H1 (cell line): ENCODE results near the gene PMEPA1.

ENCODE experiments used
- BCL11A ChIP-seq, 2 experiments: IDR thresholded peaks; one replicate each; pipeline ENCODE4 v1.6.1; 2011; ENCODE audit warnings: low read depth in 2 of 2, low read length in 2 of 2, mild to moderate bottlenecking in 2 of 2
- EP300 ChIP-seq, 2 experiments: IDR thresholded peaks; 1 replicate in 1 of 2; 2 replicates in 1 of 2; pipeline ENCODE4 v1.6.1; 2011 to 2012; ENCODE audit warnings: low read depth in 2 of 2, low read length in 2 of 2, mild to moderate bottlenecking in 2 of 2, borderline replicate concordance in 1 of 2, inconsistent platforms in 1 of 2, moderate library complexity in 1 of 2
- EZH2 ChIP-seq: fragments of 200-600 bp; sonication (generic); IDR thresholded peaks from 2 replicates; pipeline ENCODE4 v1.7.1; 2012; ENCODE audit warnings: low read depth, mild to moderate bottlenecking, moderate library complexity, low read length, inconsistent platforms; ENCODE audit not compliant: severe bottlenecking
- POLR2A ChIP-seq, 2 experiments: IDR thresholded peaks; 1 replicate in 1 of 2; 2 replicates in 1 of 2; pipeline ENCODE4 v1.6.1; 2011; ENCODE audit warnings: low read depth in 2 of 2, low read length in 2 of 2, mild to moderate bottlenecking in 2 of 2; ENCODE audit errors: control extremely low read depth in 1 of 2
- POLR2AphosphoS5 ChIP-seq: IDR thresholded peaks from 2 replicates; pipeline ENCODE4 v1.6.1; 2011; ENCODE audit warnings: low read depth, low read length
- SP1 ChIP-seq: IDR thresholded peaks from 2 replicates; pipeline ENCODE4 v1.6.1; 2011; ENCODE audit warnings: low read depth, low read length
- TEAD4 ChIP-seq: IDR thresholded peaks from 2 replicates; pipeline ENCODE4 v1.6.1; 2012; ENCODE audit warnings: low read depth, low read length, inconsistent platforms, mixed read lengths
- TF ChIP-seq, protein P1 (sequence below), 3 experiments: IDR thresholded peaks; 1 replicate in 2 of 3; 2 replicates in 1 of 3; pipeline versions ENCODE4 v1.5.1 to v1.6.1; 2011; ENCODE audit warnings: low read length in 3 of 3, mild to moderate bottlenecking in 3 of 3, inconsistent platforms in 2 of 3, low read depth in 1 of 3, moderate library complexity in 1 of 3; ENCODE audit not compliant: insufficient read depth in 1 of 3; ENCODE audit errors: control extremely low read depth in 1 of 3
- TF ChIP-seq, protein P2 (sequence below): IDR thresholded peaks from 2 replicates; pipeline ENCODE4 v1.6.1; 2011; ENCODE audit warnings: low read depth, mild to moderate bottlenecking, low read length; ENCODE audit not compliant: insufficient read depth
- TF ChIP-seq, protein P3 (sequence below): IDR thresholded peaks from 2 replicates; pipeline ENCODE4 v1.6.1; 2012; ENCODE audit warnings: inconsistent platforms
- TF ChIP-seq, protein P4 (sequence below): IDR thresholded peaks from 2 replicates; pipeline ENCODE4 v1.6.1; 2011; ENCODE audit warnings: low read length, improper control_type of control experiment

DNA sequence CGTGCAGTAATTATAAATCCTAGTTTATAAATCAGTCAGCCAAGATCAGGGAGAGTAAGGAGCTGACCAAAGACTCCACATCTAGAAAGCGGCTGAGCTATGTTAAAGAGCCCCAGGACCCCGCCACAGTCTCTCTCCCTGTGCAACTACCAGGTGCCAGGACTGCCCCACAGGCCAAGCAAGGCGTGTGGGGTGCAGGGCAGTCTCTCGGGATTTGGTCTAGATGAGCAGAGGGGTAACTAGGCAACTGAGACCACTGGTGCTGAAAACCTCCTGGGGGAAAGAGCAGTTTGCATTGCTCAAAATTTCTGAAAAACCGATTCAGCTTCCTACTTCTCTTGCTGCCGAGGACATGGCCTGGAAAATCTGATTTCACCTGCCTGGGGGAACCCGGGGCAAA lies 10.4 kb downstream of the PMEPA1 start:
- TF ChIP-seq, protein P1, sequence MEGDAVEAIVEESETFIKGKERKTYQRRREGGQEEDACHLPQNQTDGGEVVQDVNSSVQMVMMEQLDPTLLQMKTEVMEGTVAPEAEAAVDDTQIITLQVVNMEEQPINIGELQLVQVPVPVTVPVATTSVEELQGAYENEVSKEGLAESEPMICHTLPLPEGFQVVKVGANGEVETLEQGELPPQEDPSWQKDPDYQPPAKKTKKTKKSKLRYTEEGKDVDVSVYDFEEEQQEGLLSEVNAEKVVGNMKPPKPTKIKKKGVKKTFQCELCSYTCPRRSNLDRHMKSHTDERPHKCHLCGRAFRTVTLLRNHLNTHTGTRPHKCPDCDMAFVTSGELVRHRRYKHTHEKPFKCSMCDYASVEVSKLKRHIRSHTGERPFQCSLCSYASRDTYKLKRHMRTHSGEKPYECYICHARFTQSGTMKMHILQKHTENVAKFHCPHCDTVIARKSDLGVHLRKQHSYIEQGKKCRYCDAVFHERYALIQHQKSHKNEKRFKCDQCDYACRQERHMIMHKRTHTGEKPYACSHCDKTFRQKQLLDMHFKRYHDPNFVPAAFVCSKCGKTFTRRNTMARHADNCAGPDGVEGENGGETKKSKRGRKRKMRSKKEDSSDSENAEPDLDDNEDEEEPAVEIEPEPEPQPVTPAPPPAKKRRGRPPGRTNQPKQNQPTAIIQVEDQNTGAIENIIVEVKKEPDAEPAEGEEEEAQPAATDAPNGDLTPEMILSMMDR (IDR thresholded peaks at IDR 0.05; ENCODE audit: control extremely low read depth in 1 of 3, insufficient read depth in 1 of 3, low read depth in 1 of 3, low read length in 3 of 3): no peak
- TF ChIP-seq EP300 (IDR thresholded peaks at IDR 0.05; ENCODE audit: borderline replicate concordance in 1 of 2, low read depth in 2 of 2, low read length in 2 of 2) (no peak), POLR2AphosphoS5 (no peak), BCL11A (IDR thresholded peaks at IDR 0.05; ENCODE audit: low read depth in 2 of 2, low read length in 2 of 2) (no peak), TEAD4 (no peak), POLR2A (IDR thresholded peaks at IDR 0.05; ENCODE audit: control extremely low read depth in 1 of 2, low read depth in 2 of 2, low read length in 2 of 2) (no peak), SP1 (no peak), EZH2 (no peak)
- TF ChIP-seq, protein P2, sequence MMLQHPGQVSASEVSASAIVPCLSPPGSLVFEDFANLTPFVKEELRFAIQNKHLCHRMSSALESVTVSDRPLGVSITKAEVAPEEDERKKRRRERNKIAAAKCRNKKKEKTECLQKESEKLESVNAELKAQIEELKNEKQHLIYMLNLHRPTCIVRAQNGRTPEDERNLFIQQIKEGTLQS: no peak
- TF ChIP-seq, protein P3, sequence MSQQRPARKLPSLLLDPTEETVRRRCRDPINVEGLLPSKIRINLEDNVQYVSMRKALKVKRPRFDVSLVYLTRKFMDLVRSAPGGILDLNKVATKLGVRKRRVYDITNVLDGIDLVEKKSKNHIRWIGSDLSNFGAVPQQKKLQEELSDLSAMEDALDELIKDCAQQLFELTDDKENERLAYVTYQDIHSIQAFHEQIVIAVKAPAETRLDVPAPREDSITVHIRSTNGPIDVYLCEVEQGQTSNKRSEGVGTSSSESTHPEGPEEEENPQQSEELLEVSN: no peak
- TF ChIP-seq, protein P4, sequence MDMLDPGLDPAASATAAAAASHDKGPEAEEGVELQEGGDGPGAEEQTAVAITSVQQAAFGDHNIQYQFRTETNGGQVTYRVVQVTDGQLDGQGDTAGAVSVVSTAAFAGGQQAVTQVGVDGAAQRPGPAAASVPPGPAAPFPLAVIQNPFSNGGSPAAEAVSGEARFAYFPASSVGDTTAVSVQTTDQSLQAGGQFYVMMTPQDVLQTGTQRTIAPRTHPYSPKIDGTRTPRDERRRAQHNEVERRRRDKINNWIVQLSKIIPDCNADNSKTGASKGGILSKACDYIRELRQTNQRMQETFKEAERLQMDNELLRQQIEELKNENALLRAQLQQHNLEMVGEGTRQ: no peak
